ENCODE measurements around the gene FOXI2.

FOXI2 gene

GRCh38 chr10:127736915-127737562 lies at the start of gene FOXI2:
TSS of gene FOXI2 (plus strand) at chr10:127737185. CDS start at chr10:127737274, 89 bp downstream.
- no peaks in the 10 kb centered on the region for H3K4me1 Mint-ChIP-seq (ENCODE audit: low read depth)
- no peaks in the 10 kb centered on the region for H3K36me3 Mint-ChIP-seq (ENCODE audit: low read depth)
- H3K4me3 Mint-ChIP-seq, result no peak within 1 kb of the TSS
- H3K9me3 Mint-ChIP-seq, result no peaks in the 10 kb centered on the region
- H3K27me3 Mint-ChIP-seq (ENCODE audit: low read depth), result peaks cover 33% of the 10 kb centered on the region
- no peak within 1 kb of the TSS for H3K27ac Mint-ChIP-seq

GRCh38 chr10:127687548-127687947 lies 49.4 kb upstream of the FOXI2 start:
- Mint-ChIP-seq H3K4me3 (no peak overlapping the region), H3K4me1 (ENCODE audit: low read depth) (no peaks in the 10 kb centered on the region), H3K27ac (no peak overlapping the region), H3K9me3 (no peaks in the 10 kb centered on the region), H3K36me3 (ENCODE audit: low read depth) (no peaks in the 10 kb centered on the region), H3K27me3 (ENCODE audit: low read depth) (no peaks in the 10 kb centered on the region)

- H3K4me1 Mint-ChIP-seq (ENCODE audit: low read depth), result no peaks in the 10 kb centered on the region
- no peaks in the 10 kb centered on the region for H3K27me3 Mint-ChIP-seq (ENCODE audit: low read depth)
- H3K4me3 Mint-ChIP-seq, result no peak overlapping the region
Measured at GRCh38 chr10:127690176-127690835, 46.7 kb upstream of the FOXI2 start.

GRCh38 chr10:127694580-127695193 lies 42.3 kb upstream of the FOXI2 start:
- Mint-ChIP-seq H3K4me3 (no peak overlapping the region), H3K9me3 (no peaks in the 10 kb centered on the region), H3K27ac (no peak overlapping the region), H3K27me3 (ENCODE audit: low read depth) (no peaks in the 10 kb centered on the region), H3K36me3 (ENCODE audit: low read depth) (no peaks in the 10 kb centered on the region), H3K4me1 (ENCODE audit: low read depth) (no peaks in the 10 kb centered on the region)

More at GRCh38 chr10:127690176-127690835, 46.7 kb upstream of the FOXI2 start:
- H3K9me3 Mint-ChIP-seq, result no peaks in the 10 kb centered on the region
- H3K27ac Mint-ChIP-seq, result no peak overlapping the region
- H3K36me3 Mint-ChIP-seq (ENCODE audit: low read depth), result no peaks in the 10 kb centered on the region

- H3K9me3 Mint-ChIP-seq, result no peaks in the 10 kb centered on the region
- H3K27ac Mint-ChIP-seq, result no peak overlapping the region
- H3K4me3 Mint-ChIP-seq, result no peak overlapping the region
- no peaks in the 10 kb centered on the region for H3K36me3 Mint-ChIP-seq (ENCODE audit: low read depth)
- no peaks in the 10 kb centered on the region for H3K4me1 Mint-ChIP-seq (ENCODE audit: low read depth)
- no peaks in the 10 kb centered on the region for H3K27me3 Mint-ChIP-seq (ENCODE audit: low read depth)
Measured at GRCh38 chr10:127695431-127695830, 41.6 kb upstream of the FOXI2 start.

GRCh38 chr10:127698886-127699285 lies 38.1 kb upstream of the FOXI2 start:
- Mint-ChIP-seq H3K27me3 (ENCODE audit: low read depth) (no peaks in the 10 kb centered on the region), H3K4me1 (ENCODE audit: low read depth) (no peaks in the 10 kb centered on the region), H3K36me3 (ENCODE audit: low read depth) (no peaks in the 10 kb centered on the region), H3K4me3 (no peak overlapping the region), H3K9me3 (no peaks in the 10 kb centered on the region), H3K27ac (no peak overlapping the region)

- no peaks in the 10 kb centered on the region for H3K27me3 Mint-ChIP-seq (ENCODE audit: low read depth)
- H3K4me3 Mint-ChIP-seq, result no peak overlapping the region
- H3K27ac Mint-ChIP-seq, result no peak overlapping the region
- H3K4me1 Mint-ChIP-seq (ENCODE audit: low read depth), result no peaks in the 10 kb centered on the region
- H3K36me3 Mint-ChIP-seq (ENCODE audit: low read depth), result no peaks in the 10 kb centered on the region
- H3K9me3 Mint-ChIP-seq, result no peaks in the 10 kb centered on the region
Measured at GRCh38 chr10:127699311-127699710, 37.7 kb upstream of the FOXI2 start.

GRCh38 chr10:127702271-127702670 lies 34.7 kb upstream of the FOXI2 start:
- no peaks in the 10 kb centered on the region for H3K27me3 Mint-ChIP-seq (ENCODE audit: low read depth)

GRCh38 chr10:127715249-127715648 lies 21.7 kb upstream of the FOXI2 start:
- no peaks in the 10 kb centered on the region for H3K9me3 Mint-ChIP-seq
- no peaks in the 10 kb centered on the region for H3K4me1 Mint-ChIP-seq (ENCODE audit: low read depth)
- no peaks in the 10 kb centered on the region for H3K27me3 Mint-ChIP-seq (ENCODE audit: low read depth)
- H3K27ac Mint-ChIP-seq, result no peak overlapping the region
- no peaks in the 10 kb centered on the region for H3K36me3 Mint-ChIP-seq (ENCODE audit: low read depth)
- no peak overlapping the region for H3K4me3 Mint-ChIP-seq

More at GRCh38 chr10:127702271-127702670, 34.7 kb upstream of the FOXI2 start:
- H3K36me3 Mint-ChIP-seq (ENCODE audit: low read depth), result no peaks in the 10 kb centered on the region
- no peak overlapping the region for H3K4me3 Mint-ChIP-seq
- H3K9me3 Mint-ChIP-seq, result no peaks in the 10 kb centered on the region
- H3K4me1 Mint-ChIP-seq (ENCODE audit: low read depth), result no peaks in the 10 kb centered on the region
- H3K27ac Mint-ChIP-seq, result no peak overlapping the region

- H3K36me3 Mint-ChIP-seq (ENCODE audit: low read depth), result no peaks in the 10 kb centered on the region
- H3K4me3 Mint-ChIP-seq, result no peak overlapping the region
- no peak overlapping the region for H3K27ac Mint-ChIP-seq
- H3K9me3 Mint-ChIP-seq, result no peaks in the 10 kb centered on the region
- H3K4me1 Mint-ChIP-seq (ENCODE audit: low read depth), result no peaks in the 10 kb centered on the region
- no peaks in the 10 kb centered on the region for H3K27me3 Mint-ChIP-seq (ENCODE audit: low read depth)
Measured at GRCh38 chr10:127715782-127716378, 21.1 kb upstream of the FOXI2 start.

GRCh38 chr10:127720142-127720541 lies 16.8 kb upstream of the FOXI2 start:
- Mint-ChIP-seq H3K27ac (no peak overlapping the region), H3K9me3 (no peaks in the 10 kb centered on the region), H3K27me3 (ENCODE audit: low read depth) (peaks cover 12% of the 10 kb centered on the region), H3K4me3 (no peak overlapping the region), H3K36me3 (ENCODE audit: low read depth) (no peaks in the 10 kb centered on the region), H3K4me1 (ENCODE audit: low read depth) (no peaks in the 10 kb centered on the region)

GRCh38 chr10:127720903-127721302 lies 16.1 kb upstream of the FOXI2 start:
- no peaks in the 10 kb centered on the region for H3K9me3 Mint-ChIP-seq

GRCh38 chr10:127734753-127735152 lies 2.2 kb upstream of the FOXI2 start:
- no peak overlapping the region for H3K27ac Mint-ChIP-seq
- no peaks in the 10 kb centered on the region for H3K4me1 Mint-ChIP-seq (ENCODE audit: low read depth)
- H3K9me3 Mint-ChIP-seq, result no peaks in the 10 kb centered on the region
- no peak overlapping the region for H3K4me3 Mint-ChIP-seq
- H3K36me3 Mint-ChIP-seq (ENCODE audit: low read depth), result no peaks in the 10 kb centered on the region
- peaks cover 33% of the 10 kb centered on the region for H3K27me3 Mint-ChIP-seq (ENCODE audit: low read depth)

More at GRCh38 chr10:127720903-127721302, 16.1 kb upstream of the FOXI2 start:
- peaks cover 12% of the 10 kb centered on the region for H3K27me3 Mint-ChIP-seq (ENCODE audit: low read depth)
- no peaks in the 10 kb centered on the region for H3K4me1 Mint-ChIP-seq (ENCODE audit: low read depth)
- no peak overlapping the region for H3K4me3 Mint-ChIP-seq
- no peak overlapping the region for H3K27ac Mint-ChIP-seq
- H3K36me3 Mint-ChIP-seq (ENCODE audit: low read depth), result no peaks in the 10 kb centered on the region

- Mint-ChIP-seq H3K36me3 (ENCODE audit: low read depth) (no peaks in the 10 kb centered on the region), H3K27ac (no peak overlapping the region), H3K9me3 (no peaks in the 10 kb centered on the region), H3K27me3 (ENCODE audit: low read depth) (peaks cover 33% of the 10 kb centered on the region), H3K4me3 (no peak overlapping the region), H3K4me1 (ENCODE audit: low read depth) (no peaks in the 10 kb centered on the region)
Measured at GRCh38 chr10:127735156-127735555, 1.8 kb upstream of the FOXI2 start.

Measured in T-helper 1 cell treated with Interleukin-12 subunit alpha and Interleukin-12 subunit beta and Interleukin-4 antibody, amounts not matched to agents 30 μg/mL and 1 μg/mL, for 36 hours (primary cell).